Measurements from ENCODE around the gene C4A. TPM values are rescaled to one million over a fixed set of nuclear protein-coding genes. Genes with fewer than 3 reads are reported as not detected.

C4A gene
- total and polyA plus RNA-seq, 2 of the 8 experiments (the other 6 are each of a cell fraction or from before 2014, with no cell fraction given), result 0.62 to 2.4 TPM

DNA sequence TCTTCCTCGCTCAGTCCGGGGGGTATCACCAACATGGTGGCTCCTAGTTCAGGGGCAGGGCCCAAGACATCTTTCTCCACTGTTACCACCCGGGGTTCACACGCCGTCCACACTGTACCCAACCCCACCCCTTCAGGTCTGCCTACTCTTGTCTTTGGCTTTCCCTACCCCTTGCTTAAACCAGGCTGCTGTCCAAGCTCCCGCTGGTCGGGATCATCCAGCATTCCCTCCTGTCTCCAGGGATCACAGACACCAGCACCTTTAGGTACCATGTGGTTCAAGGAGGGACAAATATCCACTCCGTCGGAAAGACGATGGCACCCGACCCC is 23.5 kb upstream of the C4A start:
- Histone ChIP-seq H3K4ac (replicated peaks; ENCODE audit: insufficient read length, low read depth, low read length) (no peak overlapping the region), H3K23me2 (ENCODE audit: low read depth, low read length) (peaks cover 10% of the 10 kb centered on the region), H3K4me1 (replicated peaks in 1 of 4; ENCODE audit: control insufficient read depth in 3 of 4, insufficient read depth in 4 of 4, low read length in 3 of 4) (peaks cover 0 to 6% (median 3%) of the 10 kb centered on the region in 4 experiments; a peak in 3 of 7 replicates), H2AFZ (ENCODE audit: low read length) (peak overlapping the region; percentile 24; the same call in 1 of the 2 replicates), H4K91ac (replicated peaks; ENCODE audit: insufficient read length, low read length) (no peak overlapping the region), H3K4me3 (ENCODE audit: extremely low read depth in 1 of 4, insufficient read depth in 2 of 4, low read depth in 3 of 4, low read length in 4 of 4) (peak overlapping the region; percentile 96 to 99 (median 98)), H3K79me2 (ENCODE audit: control insufficient read depth in 1 of 2, insufficient read depth in 2 of 2, low read length in 2 of 2) (peaks cover 0 to 24% of the 10 kb centered on the region in 2 experiments; a peak in 3 of 4 replicates), H3K27ac (ENCODE audit: low read depth, low read length) (peak overlapping the region; percentile 38), H3K9me3 (ENCODE audit: insufficient read depth in 2 of 2, low read depth in 1 of 2, low read length in 1 of 2) (no peaks in the 10 kb centered on the region), H3K27me3 (replicated peaks in 1 of 4; ENCODE audit: control insufficient read depth in 3 of 4, extremely low read depth in 1 of 4, insufficient read depth in 3 of 4, low read length in 3 of 4) (no peaks in the 10 kb centered on the region), H3K56ac (replicated peaks; ENCODE audit: insufficient read length, low read depth, low read length) (no peak overlapping the region), H3K4me2 (ENCODE audit: insufficient read depth in 1 of 2, low read depth in 2 of 2, low read length in 2 of 2) (peak overlapping the region; percentile 86 to 94), H2BK5ac (ENCODE audit: low read depth, low read length) (no peak overlapping the region), H4K8ac (ENCODE audit: extremely low read depth, insufficient read depth, low read length) (peak overlapping the region; percentile 88; the same call in 1 of the 2 replicates), H2BK20ac (ENCODE audit: low read length) (no peak overlapping the region), H4K20me1 (replicated peaks in 1 of 2; ENCODE audit: control insufficient read depth in 1 of 2, insufficient read depth in 2 of 2, low read length in 2 of 2) (peaks cover 0 to 2% of the 10 kb centered on the region in 2 experiments), H4K5ac (ENCODE audit: insufficient read length, low read depth, low read length) (no peak overlapping the region), H2BK120ac (replicated peaks; ENCODE audit: low read depth, low read length) (no peak overlapping the region), H3K79me1 (ENCODE audit: low read depth, low read length) (peaks cover 5% of the 10 kb centered on the region), H3K36me3 (ENCODE audit: control insufficient read depth in 2 of 4, insufficient read depth in 4 of 4, low read length in 3 of 4) (peaks cover 10 to 56% (median 43%) of the 10 kb centered on the region in 4 experiments; a peak in 7 of 8 replicates), H3K23ac (ENCODE audit: insufficient read length) (no peak overlapping the region), H3K18ac (ENCODE audit: extremely low read depth, low read length) (peak overlapping the region; percentile 66), H2AK5ac (ENCODE audit: low read depth, low read length) (no peak overlapping the region), H2BK15ac (ENCODE audit: low read length) (no peak overlapping the region), H3K14ac (ENCODE audit: insufficient read length) (no peak overlapping the region), H3K9ac (replicated peaks in 1 of 4; ENCODE audit: extremely low read depth in 1 of 4, low read depth in 3 of 4, low read length in 3 of 4) (peak overlapping the region; percentile 55 to 87 (median 86)), H2BK12ac (ENCODE audit: low read depth, low read length) (no peak overlapping the region)
- TF ChIP-seq TEAD4 (IDR thresholded peaks at IDR 0.05; ENCODE audit: low read depth, low read length), result no peak
- no peak for TF ChIP-seq RAD21 (IDR thresholded peaks at IDR 0.05 in 1 of 2, conservative IDR thresholded peaks at IDR 0.05 in 1 of 2; ENCODE audit: low read depth in 2 of 2, low read length in 2 of 2)
- no peak for TF ChIP-seq RXRA (IDR thresholded peaks at IDR 0.05; ENCODE audit: insufficient read depth, low read depth, low read length)
- TF ChIP-seq SAP30 (IDR thresholded peaks at IDR 0.05; ENCODE audit: insufficient read depth, insufficient replicate concordance, low read length), result peak; percentile 97
- no peak for TF ChIP-seq TCF12 (IDR thresholded peaks at IDR 0.05; ENCODE audit: low read depth, low read length)
- TF ChIP-seq SP4 (IDR thresholded peaks at IDR 0.05; ENCODE audit: low read length), result no peak
- FAIRE-seq (no peak), DNase-seq (ENCODE audit: low read depth in 1 of 2, low spot score in 2 of 2) (no peak)
- ChIA-PET CTCF (ENCODE audit: partially characterized antibody) (interaction anchor here (0.8 to 1.5 kb wide), 5 partner anchors 10 to 146 kb away, joined by 3 to 5 read pairs (median 4); partner anchors contain the start of gene CFB), POLR2A (ENCODE audit: partially characterized antibody) (interaction anchor here (0.6 to 16.4 kb wide), 14 partner anchors 9 to 417 kb away, joined by 3 to 279 read pairs (median 4); partner anchors contain the start of genes BAG6, CFB, DDX39B and DXO)
- 16% methylated on average over 11 of the region's 11 CpGs; no CpG with 5 or more reads in 1 of the 2 experiments for WGBS, 2 experiments (ENCODE audit: extremely low coverage in 1 of 2, insufficient coverage in 1 of 2, insufficient read length in 1 of 2, insufficient replicate concordance in 2 of 2, low coverage in 1 of 2, low lambda C conversion rate in 2 of 2, missing lambda C conversion rate in 1 of 2)

All from H1 (cell line).